Measurements from ENCODE around the gene AFDN. TPM values are rescaled to one million over a fixed set of nuclear protein-coding genes. Genes with fewer than 3 reads are reported as not detected.

The AFDN gene
- total RNA-seq, 1 donor from 2014 or later, result 357 TPM

- no peak for TF ChIP-seq EZH2phosphoT487 (IDR thresholded peaks at IDR 0.05)
- no peak overlapping the region for H3K4me3 ChIP-seq
- peaks cover 8% of the 10 kb centered on the region for H3K27me3 Mint-ChIP-seq (ENCODE audit: insufficient read depth, low read depth)
- H3K4me3 Mint-ChIP-seq, result no peak overlapping the region
- no peaks in the 10 kb centered on the region for H3K36me3 Mint-ChIP-seq
- H3K27ac ChIP-seq, result no peak overlapping the region
- peaks cover 11% of the 10 kb centered on the region for H3K4me1 ChIP-seq
- H3K9me3 ChIP-seq (ENCODE audit: low read depth), result no peaks in the 10 kb centered on the region
- H3K9ac ChIP-seq, result no peak overlapping the region
- H3K27me3 ChIP-seq, result no peaks in the 10 kb centered on the region
- H2AFZ ChIP-seq (replicated peaks), result no peak overlapping the region
- no peaks in the 10 kb centered on the region for H3K9me3 Mint-ChIP-seq
- peaks cover 33% of the 10 kb centered on the region for H3K4me1 Mint-ChIP-seq
- peak overlapping the region; percentile 83 for H3K27ac Mint-ChIP-seq
- H3K36me3 ChIP-seq, result no peaks in the 10 kb centered on the region
- no peaks in the 10 kb centered on the region for H4K20me1 ChIP-seq (ENCODE audit: low read depth)
- DNase-seq (ENCODE audit: low spot score), result no peak
- H3K79me2 ChIP-seq (ENCODE audit: low read depth), result no peaks in the 10 kb centered on the region
- no peak overlapping the region for H3K4me2 ChIP-seq
- H3F3A ChIP-seq (ENCODE audit: low read depth), result no peaks in the 10 kb centered on the region
Measured at GRCh38 chr6:167788563-167788903, 38.2 kb upstream of the AFDN start.

GRCh38 chr6:167789358-167789757 lies 37.4 kb upstream of the AFDN start:
- no peak overlapping the region for H3K9ac ChIP-seq
- peak; percentile 21 for DNase-seq (ENCODE audit: low spot score)
- no peak overlapping the region for H3K4me3 ChIP-seq
- H3K27me3 ChIP-seq, result no peaks in the 10 kb centered on the region
- H3K27me3 Mint-ChIP-seq (ENCODE audit: insufficient read depth, low read depth), result peaks cover 8% of the 10 kb centered on the region
- no peaks in the 10 kb centered on the region for H3K79me2 ChIP-seq (ENCODE audit: low read depth)
- H3K4me3 Mint-ChIP-seq, result no peak overlapping the region
- TF ChIP-seq EZH2 (IDR thresholded peaks at IDR 0.05) (no peak), CTCF (IDR thresholded peaks at IDR 0.05) (no peak), EZH2phosphoT487 (IDR thresholded peaks at IDR 0.05) (no peak)
- no peaks in the 10 kb centered on the region for H3K9me3 Mint-ChIP-seq
- H3K36me3 ChIP-seq, result no peaks in the 10 kb centered on the region
- H3K4me1 Mint-ChIP-seq, result peaks cover 33% of the 10 kb centered on the region
- no peak overlapping the region for H2AFZ ChIP-seq (replicated peaks)
- no peaks in the 10 kb centered on the region for H3K36me3 Mint-ChIP-seq
- H3K4me1 ChIP-seq, result peaks cover 11% of the 10 kb centered on the region
- no peaks in the 10 kb centered on the region for H3F3A ChIP-seq (ENCODE audit: low read depth)
- H3K27ac ChIP-seq, result no peak overlapping the region
- H3K4me2 ChIP-seq, result no peak overlapping the region
- H3K9me3 ChIP-seq (ENCODE audit: low read depth), result no peaks in the 10 kb centered on the region
- peak overlapping the region; percentile 6 for H3K27ac Mint-ChIP-seq
- H4K20me1 ChIP-seq (ENCODE audit: low read depth), result no peaks in the 10 kb centered on the region

- no peaks in the 10 kb centered on the region for H3K36me3 ChIP-seq
- no peaks in the 10 kb centered on the region for H3F3A ChIP-seq (ENCODE audit: low read depth)
- no peak overlapping the region for H2AFZ ChIP-seq (replicated peaks)
- H3K4me1 ChIP-seq, result peaks cover 11% of the 10 kb centered on the region
- Mint-ChIP-seq H3K36me3 (no peaks in the 10 kb centered on the region), H3K27ac (no peak overlapping the region), H3K4me1 (peaks cover 33% of the 10 kb centered on the region), H3K27me3 (ENCODE audit: insufficient read depth, low read depth) (peaks cover 10% of the 10 kb centered on the region), H3K4me3 (no peak overlapping the region), H3K9me3 (no peaks in the 10 kb centered on the region)
- H3K4me2 ChIP-seq, result no peak overlapping the region
- DNase-seq (ENCODE audit: low spot score), result no peak
- H3K79me2 ChIP-seq (ENCODE audit: low read depth), result no peaks in the 10 kb centered on the region
- TF ChIP-seq CTCF (IDR thresholded peaks at IDR 0.05), result no peak
- TF ChIP-seq EZH2phosphoT487 (IDR thresholded peaks at IDR 0.05), result no peak
- TF ChIP-seq EZH2 (IDR thresholded peaks at IDR 0.05), result no peak
- no peaks in the 10 kb centered on the region for H4K20me1 ChIP-seq (ENCODE audit: low read depth)
- H3K9ac ChIP-seq, result no peak overlapping the region
- H3K4me3 ChIP-seq, result no peak overlapping the region
- H3K9me3 ChIP-seq (ENCODE audit: low read depth), result no peaks in the 10 kb centered on the region
- H3K27me3 ChIP-seq, result no peaks in the 10 kb centered on the region
- H3K27ac ChIP-seq, result no peak overlapping the region
Measured at GRCh38 chr6:167791091-167791779, 35.5 kb upstream of the AFDN start.

- H4K20me1 ChIP-seq (ENCODE audit: low read depth), result no peaks in the 10 kb centered on the region
- Mint-ChIP-seq H3K4me1 (peaks cover 28% of the 10 kb centered on the region), H3K4me3 (no peak overlapping the region), H3K9me3 (no peaks in the 10 kb centered on the region), H3K27ac (no peak overlapping the region), H3K36me3 (no peaks in the 10 kb centered on the region), H3K27me3 (ENCODE audit: insufficient read depth, low read depth) (peaks cover 10% of the 10 kb centered on the region)
- no peak overlapping the region for H3K9ac ChIP-seq
- no peak overlapping the region for H3K4me3 ChIP-seq
- no peaks in the 10 kb centered on the region for H3K36me3 ChIP-seq
- no peak for DNase-seq (ENCODE audit: low spot score)
- no peaks in the 10 kb centered on the region for H3K79me2 ChIP-seq (ENCODE audit: low read depth)
- H3F3A ChIP-seq (ENCODE audit: low read depth), result no peaks in the 10 kb centered on the region
- H3K27ac ChIP-seq, result no peak overlapping the region
- no peak overlapping the region for H3K4me2 ChIP-seq
- no peak overlapping the region for H2AFZ ChIP-seq (replicated peaks)
- peaks cover 11% of the 10 kb centered on the region for H3K4me1 ChIP-seq
- H3K9me3 ChIP-seq (ENCODE audit: low read depth), result no peaks in the 10 kb centered on the region
- H3K27me3 ChIP-seq, result no peaks in the 10 kb centered on the region
- no peak for TF ChIP-seq CTCF (IDR thresholded peaks at IDR 0.05)
- no peak for TF ChIP-seq EZH2 (IDR thresholded peaks at IDR 0.05)
- no peak for TF ChIP-seq EZH2phosphoT487 (IDR thresholded peaks at IDR 0.05)
Measured at GRCh38 chr6:167791780-167792478, 34.8 kb upstream of the AFDN start.

Measured in neural progenitor cell (in vitro differentiated cells).